Uterus (tissue), 2 donors: ENCODE results near the gene CCDC195.

Source experiments
- CTCF ChIP-seq, 4 experiments: fragments of 200-600 bp in 2 of 4; fragments of 450-650 bp in 2 of 4; sonication (generic) in 2 of 4; IDR thresholded peaks; one replicate each; pipeline ENCODE4 v1.5.1; 2016 to 2019; ENCODE audit warnings: antibody characterized with exemption in 4 of 4, mild to moderate bottlenecking in 2 of 4, moderate library complexity in 1 of 4
- POLR2A ChIP-seq, 2 donors: fragments of 450-650 bp; IDR thresholded peaks; one replicate each; pipeline ENCODE4 v1.6.1; 2016; ENCODE audit warnings: antibody characterized with exemption in 2 of 2, mild to moderate bottlenecking in 1 of 2, moderate library complexity in 1 of 2

DNA sequence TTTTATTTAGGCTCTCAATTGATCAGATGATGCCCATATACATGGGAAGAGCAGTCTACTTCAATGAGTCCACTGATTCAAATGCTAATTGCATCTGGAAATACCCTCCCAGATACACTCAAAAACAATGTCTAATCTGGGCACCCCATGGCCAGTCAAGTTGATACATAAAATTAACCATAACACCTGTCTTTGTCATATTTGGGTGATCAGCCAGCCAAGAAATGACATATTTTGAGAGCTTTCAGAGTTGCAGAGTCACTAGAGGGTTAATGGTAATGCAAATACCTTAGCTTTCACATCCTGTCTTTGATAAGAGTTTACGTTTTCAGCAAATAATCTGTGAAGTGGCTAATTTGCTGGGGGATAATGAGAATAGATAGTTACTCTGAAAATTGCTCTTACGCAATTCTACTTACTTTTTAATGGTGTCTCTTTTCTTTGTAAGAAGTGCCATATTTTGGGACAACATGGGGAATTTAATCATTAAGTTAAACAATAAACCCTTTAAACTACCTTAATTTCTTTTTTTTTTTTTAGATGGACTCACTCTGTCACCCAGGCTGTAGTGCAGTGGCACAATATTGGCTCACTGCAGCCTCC, 49.1 kb downstream of the CCDC195 start:
- TF ChIP-seq CTCF (IDR thresholded peaks at IDR 0.05) = no peak
- TF ChIP-seq POLR2A (IDR thresholded peaks at IDR 0.05) = no peak
